Sigmoid colon (tissue), 4 donors: ENCODE data around the gene PRKAG2.

Experiments
- CTCF ChIP-seq, 4 experiments: fragments of 450-650 bp in 3 of 4; fragments of 200-600 bp in 1 of 4; IDR thresholded peaks; one replicate each; pipeline ENCODE4 v1.5.1; 2016 to 2019; ENCODE audit warnings: antibody characterized with exemption in 4 of 4, mild to moderate bottlenecking in 3 of 4, moderate library complexity in 2 of 4
- POLR2AphosphoS5 ChIP-seq, 4 donors: sonication (generic); formaldehyde crosslinking; IDR thresholded peaks; one replicate each; pipeline ENCODE4 v1.6.1; 2017; ENCODE audit warnings: antibody characterized with exemption in 4 of 4

GRCh38 chr7:151836191-151836926 is 40.6 kb downstream of the PRKAG2 start:
- TF ChIP-seq CTCF (IDR thresholded peaks at IDR 0.05), result no peak
- no peak for TF ChIP-seq POLR2AphosphoS5 (IDR thresholded peaks at IDR 0.05)
